SU-DHL-6 (cell line): ENCODE data around the gene TRPM3.

Experiments
- CTCF ChIP-seq: fragments of 200-600 bp; sonication (generic); IDR thresholded peaks from one replicate; pipeline ENCODE4 v1.5.1; 2017; ENCODE audit warnings: antibody characterized with exemption, mild to moderate bottlenecking, low read length, moderate library complexity; ENCODE audit not compliant: insufficient read depth, poor library complexity, severe bottlenecking
- EZH2phosphoT487 ChIP-seq: fragments of 200-600 bp; sonication (generic), shearing (Covaris generic); conservative IDR thresholded peaks from 2 replicates; pipeline ENCODE4 v1.6.1; 2018; ENCODE audit warnings: mild to moderate bottlenecking, antibody characterized with exemption, low read length, moderate library complexity, mixed read lengths

DNA sequence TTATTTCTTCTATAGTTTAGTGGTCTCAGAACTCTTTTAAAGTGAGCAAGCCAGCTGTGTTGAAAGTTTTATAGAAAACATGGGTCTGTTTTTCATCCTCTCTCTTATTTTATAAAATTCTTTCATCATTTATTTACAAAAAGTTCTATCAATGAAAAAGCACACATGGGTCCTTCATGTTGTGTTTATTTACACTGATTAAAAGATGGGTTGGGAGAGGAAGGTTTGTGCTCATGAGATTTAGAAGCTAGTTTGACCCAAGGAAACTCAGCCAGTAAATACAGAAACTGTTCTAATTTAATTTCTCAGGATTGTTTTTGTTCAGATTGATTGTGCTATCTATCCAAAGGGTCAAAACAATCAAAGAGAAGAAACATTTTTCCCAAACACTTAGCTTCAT is 528.2 kb downstream of the TRPM3 start:
- TF ChIP-seq CTCF: no peak
- TF ChIP-seq EZH2phosphoT487: no peak
